ENCODE results near the gene LRRFIP1. TPM values are rescaled to one million over a fixed set of nuclear protein-coding genes. Genes with fewer than 3 reads are reported as not detected.

LRRFIP1 gene
- total and polyA plus RNA-seq, 10 of the 15 experiments (the other 5 are each of a cell fraction or from before 2014, with no cell fraction given): 36.2 to 120 (median 74.3) TPM

DNA sequence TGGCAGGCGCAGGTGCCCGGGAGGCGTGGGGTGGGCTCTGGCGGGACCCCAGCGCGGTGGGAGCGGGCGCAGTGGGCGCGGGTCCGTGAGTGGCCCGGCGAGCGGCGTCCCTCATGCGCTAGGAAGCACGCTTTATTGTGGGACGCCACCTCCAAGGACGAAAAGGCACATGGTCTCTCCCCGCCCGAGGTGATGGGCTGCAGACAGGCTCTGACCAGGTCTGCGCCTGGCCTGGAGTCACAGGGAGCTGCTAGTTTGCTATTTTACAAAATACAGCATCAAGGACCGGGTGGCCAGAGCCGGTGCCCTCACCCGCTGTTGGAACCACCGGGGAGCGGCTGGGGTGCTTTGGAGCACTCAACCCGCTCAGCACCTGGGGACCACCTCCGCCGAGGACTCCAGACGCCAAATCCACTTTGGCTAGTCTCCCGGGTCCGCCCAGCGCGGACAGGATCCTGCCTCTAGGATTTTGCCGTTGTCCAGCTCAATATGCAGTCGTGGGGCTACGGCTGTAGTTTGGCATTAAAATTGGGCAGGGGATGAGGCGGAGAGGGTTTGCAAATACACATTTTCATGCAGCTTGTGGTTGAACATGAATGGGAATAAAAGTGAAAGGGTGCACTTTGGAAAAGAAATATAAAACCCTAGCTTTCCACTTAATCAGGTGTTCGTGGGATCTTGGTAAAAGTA is 65.4 kb downstream of the LRRFIP1 start:
- no peak for DNase-seq (ENCODE audit: low read depth, low spot score)
- peak; percentile 7 for ATAC-seq
- H3K4me2 ChIP-seq (ENCODE audit: control insufficient read depth, insufficient read depth): peak overlapping the region; percentile 88
- ChIA-PET RAD21 (ENCODE audit: unreplicated experiment) (interaction anchor here (0.5 to 13.1 kb wide), 12 partner anchors 8 to 197 kb away, joined by 3 to 209 read pairs (median 5); no protein-coding TSS in a partner anchor), SMC1A (ENCODE audit: uncharacterized antibody, unreplicated experiment) (interaction anchor here (0.9 to 7.1 kb wide), 12 partner anchors 8 to 111 kb away, joined by 3 to 155 read pairs (median 6); no protein-coding TSS in a partner anchor), POLR2A (interaction anchor here (0.7 to 2.8 kb wide), 5 partner anchors 10 to 53 kb away, joined by 4 to 18 read pairs (median 10); no protein-coding TSS in a partner anchor), CTCF (interaction anchor here (0.8 to 18.3 kb wide), 6 partner anchors 10 to 180 kb away, joined by 4 to 298 read pairs (median 6); no protein-coding TSS in a partner anchor)
- no peaks in the 10 kb centered on the region for H3K27me3 ChIP-seq (replicated peaks in 1 of 2; ENCODE audit: control insufficient read depth in 2 of 2, insufficient read depth in 2 of 2, low read length in 1 of 2)
- peak; percentile 60; the same call in 1 of the 2 replicates for TF ChIP-seq NR2F1 (conservative IDR thresholded peaks at IDR 0.05)
- 0 out of 2 replicates have a peak, but pooled peaks have one; percentile 74 for TF ChIP-seq GATAD2B (conservative IDR thresholded peaks at IDR 0.05; ENCODE audit: low read depth)
- peak; percentile 66 for TF ChIP-seq MYC (IDR thresholded peaks at IDR 0.05; ENCODE audit: insufficient read depth, insufficient read length, insufficient replicate concordance, low read length, severe bottlenecking)
- TF ChIP-seq TCF12 (IDR thresholded peaks at IDR 0.05; ENCODE audit: low read depth, low read length): 0 out of 2 replicates have a peak, but pooled peaks have one; percentile 48
- no peak; the same call in none of the 2 replicates for TF ChIP-seq MXI1 (IDR thresholded peaks at IDR 0.05; ENCODE audit: low read depth, low read length)
- TF ChIP-seq NR2C2 (IDR thresholded peaks at IDR 0.05; ENCODE audit: borderline replicate concordance, control insufficient read depth, insufficient read length, low read depth): no peak
- no peak for TF ChIP-seq BMI1 (IDR thresholded peaks at IDR 0.05; ENCODE audit: borderline replicate concordance)
- no peak for TF ChIP-seq ZNF207 (IDR thresholded peaks at IDR 0.05; ENCODE audit: borderline replicate concordance)
- TF ChIP-seq ZBED1 (IDR thresholded peaks at IDR 0.05; ENCODE audit: borderline replicate concordance): no peak
- TF ChIP-seq MTA2 (IDR thresholded peaks at IDR 0.05; ENCODE audit: low read depth): no peak
- TF ChIP-seq IKZF1 (conservative IDR thresholded peaks at IDR 0.05): peak; percentile 65; the same call in 1 of the 2 replicates
- TF ChIP-seq SP1 (IDR thresholded peaks at IDR 0.05; ENCODE audit: low read depth, low read length): no peak
- no peak for TF ChIP-seq LARP7 (IDR thresholded peaks at IDR 0.05)
- TF ChIP-seq CBFB (IDR thresholded peaks at IDR 0.05; ENCODE audit: low read depth): no peak
- TF ChIP-seq KAT2A (conservative IDR thresholded peaks at IDR 0.05; ENCODE audit: control insufficient read depth, low read depth, low read length): no peak
- TF ChIP-seq WRNIP1 (IDR thresholded peaks at IDR 0.05; ENCODE audit: borderline replicate concordance, low read depth, low read length): no peak
- TF ChIP-seq PAX5 (IDR thresholded peaks at IDR 0.05; ENCODE audit: borderline replicate concordance, low read depth, low read length): no peak
- TF ChIP-seq, protein P1, sequence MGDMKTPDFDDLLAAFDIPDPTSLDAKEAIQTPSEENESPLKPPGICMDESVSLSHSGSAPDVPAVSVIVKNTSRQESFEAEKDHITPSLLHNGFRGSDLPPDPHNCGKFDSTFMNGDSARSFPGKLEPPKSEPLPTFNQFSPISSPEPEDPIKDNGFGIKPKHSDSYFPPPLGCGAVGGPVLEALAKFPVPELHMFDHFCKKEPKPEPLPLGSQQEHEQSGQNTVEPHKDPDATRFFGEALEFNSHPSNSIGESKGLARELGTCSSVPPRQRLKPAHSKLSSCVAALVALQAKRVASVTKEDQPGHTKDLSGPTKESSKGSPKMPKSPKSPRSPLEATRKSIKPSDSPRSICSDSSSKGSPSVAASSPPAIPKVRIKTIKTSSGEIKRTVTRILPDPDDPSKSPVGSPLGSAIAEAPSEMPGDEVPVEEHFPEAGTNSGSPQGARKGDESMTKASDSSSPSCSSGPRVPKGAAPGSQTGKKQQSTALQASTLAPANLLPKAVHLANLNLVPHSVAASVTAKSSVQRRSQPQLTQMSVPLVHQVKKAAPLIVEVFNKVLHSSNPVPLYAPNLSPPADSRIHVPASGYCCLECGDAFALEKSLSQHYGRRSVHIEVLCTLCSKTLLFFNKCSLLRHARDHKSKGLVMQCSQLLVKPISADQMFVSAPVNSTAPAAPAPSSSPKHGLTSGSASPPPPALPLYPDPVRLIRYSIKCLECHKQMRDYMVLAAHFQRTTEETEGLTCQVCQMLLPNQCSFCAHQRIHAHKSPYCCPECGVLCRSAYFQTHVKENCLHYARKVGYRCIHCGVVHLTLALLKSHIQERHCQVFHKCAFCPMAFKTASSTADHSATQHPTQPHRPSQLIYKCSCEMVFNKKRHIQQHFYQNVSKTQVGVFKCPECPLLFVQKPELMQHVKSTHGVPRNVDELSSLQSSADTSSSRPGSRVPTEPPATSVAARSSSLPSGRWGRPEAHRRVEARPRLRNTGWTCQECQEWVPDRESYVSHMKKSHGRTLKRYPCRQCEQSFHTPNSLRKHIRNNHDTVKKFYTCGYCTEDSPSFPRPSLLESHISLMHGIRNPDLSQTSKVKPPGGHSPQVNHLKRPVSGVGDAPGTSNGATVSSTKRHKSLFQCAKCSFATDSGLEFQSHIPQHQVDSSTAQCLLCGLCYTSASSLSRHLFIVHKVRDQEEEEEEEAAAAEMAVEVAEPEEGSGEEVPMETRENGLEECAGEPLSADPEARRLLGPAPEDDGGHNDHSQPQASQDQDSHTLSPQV (IDR thresholded peaks at IDR 0.05): no peak
- peak; percentile 6 for TF ChIP-seq POLR2A (IDR thresholded peaks at IDR 0.05; ENCODE audit: low read depth, low read length)
- no peak for TF ChIP-seq SREBF2 (IDR thresholded peaks at IDR 0.05; ENCODE audit: low read length)
- H3K4me3 ChIP-seq: peak overlapping the region; percentile 90
- no peaks in the 10 kb centered on the region for H4K20me1 ChIP-seq (ENCODE audit: control insufficient read depth, insufficient read depth)
- H3K27ac ChIP-seq (ENCODE audit: control insufficient read depth, insufficient read depth): peak overlapping the region; percentile 90
- in situ Hi-C loops (cut with MboI) (no loop called here), intact Hi-C loops (cut with micrococcal nuclease; ENCODE audit: unreplicated experiment) (loop anchor here (10.0 kb wide), 2 partner anchors 372 to 1148 kb away; partner anchors contain the start of gene SCLY)
- peaks cover 14% of the 10 kb centered on the region for H3K4me1 ChIP-seq (ENCODE audit: control insufficient read depth, insufficient read depth, low read length)
- no TSS peak for BruUV-seq (replicated peaks)
- H3K36me3 ChIP-seq (ENCODE audit: control insufficient read depth in 2 of 2, insufficient read depth in 2 of 2, low read length in 1 of 2): no peaks in the 10 kb centered on the region
- WGBS (ENCODE audit: insufficient coverage, insufficient replicate concordance, low lambda C conversion rate, missing lambda C conversion rate): 0% methylated on average over 39 of the region's 40 CpGs
- H3K9me3 ChIP-seq (replicated peaks; ENCODE audit: control insufficient read depth, insufficient read depth, low read length): no peaks in the 10 kb centered on the region
- peak overlapping the region; percentile 34; the same call in 1 of the 2 replicates for H2AFZ ChIP-seq (ENCODE audit: control insufficient read depth, low read depth, low read length)
- H3K79me2 ChIP-seq (ENCODE audit: control insufficient read depth, insufficient read depth, low read length): peaks cover 62% of the 10 kb centered on the region
- FAIRE-seq: no peak
- peak overlapping the region; percentile 93 for H3K9ac ChIP-seq (ENCODE audit: control insufficient read depth, insufficient read depth, low read length)

All from GM12878 (cell line).